Upper lobe of right lung (tissue), 1 donor: ENCODE data around the gene PIP4K2A. TPM values are rescaled to one million over a fixed set of nuclear protein-coding genes. Genes with fewer than 3 reads are reported as not detected.

Source experiments
- ATAC-seq: fragments of 200-7000 bp; cut with Tn5 transposase; one replicate; pipeline ENCODE4 v1.9.1; 2020; ENCODE audit warnings: mild to moderate bottlenecking, moderate library complexity
- DNase-seq: peaks from one replicate; pipeline ENCODE4 v3.0.0-alpha.2; 2020
- H3K27ac ChIP-seq: fragments of 200-600 bp; one replicate; pipeline ENCODE4 v1.8.0; 2022
- H3K27me3 ChIP-seq: fragments of 200-600 bp; one replicate; pipeline ENCODE4 v1.8.0; 2022; ENCODE audit warnings: mild to moderate bottlenecking
- H3K36me3 ChIP-seq: fragments of 200-600 bp; one replicate; pipeline ENCODE4 v1.8.0; 2022
- H3K4me1 ChIP-seq: fragments of 200-600 bp; one replicate; pipeline ENCODE4 v1.8.0; 2022
- H3K4me3 ChIP-seq: fragments of 200-600 bp; one replicate; pipeline ENCODE4 v1.8.0; 2022; ENCODE audit warnings: mild to moderate bottlenecking
- H3K9me3 ChIP-seq: fragments of 200-600 bp; one replicate; pipeline ENCODE4 v1.8.0; 2022
- CTCF ChIP-seq: fragments of 200-600 bp; IDR thresholded peaks from one replicate; pipeline ENCODE4 v1.8.0; 2022; ENCODE audit warnings: antibody characterized with exemption
- intact Hi-C: fragments of 100-400 bp; cut with DNase I; formaldehyde crosslinking; loops from one replicate; pipeline ENCODE4 v1.11.0; 2022
- total RNA-seq: library from RNA; stranded (reverse); fragmentation: NEBNext Ultra II Directional; extraction: Animal tissue kit (Norgen Biotek cat#: 25700); gene quantifications from one replicate; pipeline ENCODE4 v1.2.1, GENCODE V29; 2021
- donor health status: DM: no; HTN: yes; CAD: no; lungs with severe emphysema.

Gene PIP4K2A
- total RNA-seq, 1 donor from 2014 or later = 61.2 TPM

- H3K4me1 ChIP-seq = peaks cover 33% of the 10 kb centered on the region
- ATAC-seq (peak; percentile 56), DNase-seq (no peak)
- no peaks in the 10 kb centered on the region for H3K36me3 ChIP-seq
- no peak overlapping the region for H3K4me3 ChIP-seq
- intact Hi-C loops = no loop called here
- no peak overlapping the region for H3K27ac ChIP-seq
- no peak for TF ChIP-seq CTCF
- H3K27me3 ChIP-seq = no peaks in the 10 kb centered on the region
- no peaks in the 10 kb centered on the region for H3K9me3 ChIP-seq
Observed at GRCh38 chr10:22704942-22705341, 9.4 kb downstream of the PIP4K2A start.

- DNase-seq (no peak), ATAC-seq (peak; percentile 45)
- H3K4me3 ChIP-seq = no peak overlapping the region
- H3K36me3 ChIP-seq = no peaks in the 10 kb centered on the region
- H3K27me3 ChIP-seq = no peaks in the 10 kb centered on the region
- TF ChIP-seq CTCF = no peak
- intact Hi-C loops = no loop called here
- H3K27ac ChIP-seq = no peak overlapping the region
- peaks cover 38% of the 10 kb centered on the region for H3K4me1 ChIP-seq
- no peaks in the 10 kb centered on the region for H3K9me3 ChIP-seq
Observed at GRCh38 chr10:22704471-22704911, 9.9 kb downstream of the PIP4K2A start.

- intact Hi-C loops = no loop called here
- DNase-seq = no peak
- Histone ChIP-seq H3K27me3 (no peaks in the 10 kb centered on the region), H3K36me3 (no peaks in the 10 kb centered on the region), H3K9me3 (no peaks in the 10 kb centered on the region), H3K4me1 (peaks cover 49% of the 10 kb centered on the region), H3K4me3 (no peak overlapping the region), H3K27ac (no peak overlapping the region)
- no peak for TF ChIP-seq CTCF
- ATAC-seq = no peak
Observed at GRCh38 chr10:22702348-22702747, 12.0 kb downstream of the PIP4K2A start.

GRCh38 chr10:22701132-22701826 lies 13.1 kb downstream of the PIP4K2A start:
- no peak for TF ChIP-seq CTCF
- no peak for DNase-seq
- Histone ChIP-seq H3K36me3 (no peaks in the 10 kb centered on the region), H3K27ac (no peak overlapping the region), H3K4me3 (no peak overlapping the region), H3K4me1 (peaks cover 58% of the 10 kb centered on the region), H3K27me3 (no peaks in the 10 kb centered on the region), H3K9me3 (no peaks in the 10 kb centered on the region)
- no peak for ATAC-seq
- intact Hi-C loops = no loop called here

- Histone ChIP-seq H3K27ac (no peak overlapping the region), H3K36me3 (no peaks in the 10 kb centered on the region), H3K4me3 (no peak overlapping the region), H3K27me3 (no peaks in the 10 kb centered on the region), H3K9me3 (no peaks in the 10 kb centered on the region), H3K4me1 (peaks cover 58% of the 10 kb centered on the region)
- TF ChIP-seq CTCF = no peak
- no peak for DNase-seq
- no peak for ATAC-seq
- intact Hi-C loops = no loop called here
Observed at GRCh38 chr10:22700489-22700888, 13.9 kb downstream of the PIP4K2A start.
